AG04450 (cell line): ENCODE measurements around the gene PCSK6. TPM values are rescaled to one million over a fixed set of nuclear protein-coding genes. Genes with fewer than 3 reads are reported as not detected.

Experiments
- CTCF ChIA-PET: fragments of 300-600, 350-600 bp; formaldehyde crosslinking; extraction: SDS; loops from one replicate; lab custom pipeline; 2022; ENCODE audit warnings: antibody characterized with exemption, inconsistent platforms; lab: Charles Lee
- POLR2A ChIA-PET: fragments of 350-600 bp; formaldehyde crosslinking; extraction: SDS; loops from one replicate; lab custom pipeline; 2021; ENCODE audit warnings: antibody characterized with exemption, inconsistent platforms; lab: Yijun Ruan, JAX
- DNase-seq: peaks from one replicate; pipeline ENCODE4 v3.0.0-alpha.2; 2011; ENCODE audit warnings: low read depth, low spot score
- H3K27ac ChIP-seq: one replicate; pipeline ENCODE4 v1.5.1; 2012; ENCODE audit warnings: low read depth, low read length, control low read depth
- H3K27me3 ChIP-seq: one replicate; pipeline ENCODE4 v1.6.0; 2012; ENCODE audit warnings: low read length; ENCODE audit not compliant: control insufficient read depth, insufficient read depth
- H3K4me3 ChIP-seq: 2 replicates; pipeline ENCODE4 v1.5.1; 2011; ENCODE audit warnings: mild to moderate bottlenecking, low read depth, low read length, control low read depth
- H3K9me3 ChIP-seq: 2 replicates; pipeline ENCODE4 v1.5.1; 2012; ENCODE audit warnings: low read length; ENCODE audit not compliant: control insufficient read depth, insufficient read depth
- polyA plus RNA-seq: library from polyadenylated mRNA; depleted of rRNA; stranded (reverse); fragments of >200 nt; gene quantifications from 2 replicates; pipeline ENCODE4 v1.2.3, GENCODE V29; 2011
- TF ChIP-seq, protein P1 (sequence below): IDR thresholded peaks from 2 replicates; pipeline ENCODE4 v1.5.1; 2011; ENCODE audit warnings: low read depth, low read length, control low read depth, inconsistent platforms

Gene PCSK6
- polyA plus RNA-seq, 1 experiment = 0.06 TPM

GRCh38 chr15:101499863-101500713 lies 10.6 kb upstream of the PCSK6 start:
- TF ChIP-seq, protein P1, sequence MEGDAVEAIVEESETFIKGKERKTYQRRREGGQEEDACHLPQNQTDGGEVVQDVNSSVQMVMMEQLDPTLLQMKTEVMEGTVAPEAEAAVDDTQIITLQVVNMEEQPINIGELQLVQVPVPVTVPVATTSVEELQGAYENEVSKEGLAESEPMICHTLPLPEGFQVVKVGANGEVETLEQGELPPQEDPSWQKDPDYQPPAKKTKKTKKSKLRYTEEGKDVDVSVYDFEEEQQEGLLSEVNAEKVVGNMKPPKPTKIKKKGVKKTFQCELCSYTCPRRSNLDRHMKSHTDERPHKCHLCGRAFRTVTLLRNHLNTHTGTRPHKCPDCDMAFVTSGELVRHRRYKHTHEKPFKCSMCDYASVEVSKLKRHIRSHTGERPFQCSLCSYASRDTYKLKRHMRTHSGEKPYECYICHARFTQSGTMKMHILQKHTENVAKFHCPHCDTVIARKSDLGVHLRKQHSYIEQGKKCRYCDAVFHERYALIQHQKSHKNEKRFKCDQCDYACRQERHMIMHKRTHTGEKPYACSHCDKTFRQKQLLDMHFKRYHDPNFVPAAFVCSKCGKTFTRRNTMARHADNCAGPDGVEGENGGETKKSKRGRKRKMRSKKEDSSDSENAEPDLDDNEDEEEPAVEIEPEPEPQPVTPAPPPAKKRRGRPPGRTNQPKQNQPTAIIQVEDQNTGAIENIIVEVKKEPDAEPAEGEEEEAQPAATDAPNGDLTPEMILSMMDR = no peak
- H3K27me3 ChIP-seq = peaks cover 25% of the 10 kb centered on the region
- ChIA-PET POLR2A (no interaction called here), CTCF (no interaction called here)
- no peak overlapping the region for H3K27ac ChIP-seq
- no peaks in the 10 kb centered on the region for H3K9me3 ChIP-seq
- H3K4me3 ChIP-seq = no peak overlapping the region
- DNase-seq = no peak

DNA sequence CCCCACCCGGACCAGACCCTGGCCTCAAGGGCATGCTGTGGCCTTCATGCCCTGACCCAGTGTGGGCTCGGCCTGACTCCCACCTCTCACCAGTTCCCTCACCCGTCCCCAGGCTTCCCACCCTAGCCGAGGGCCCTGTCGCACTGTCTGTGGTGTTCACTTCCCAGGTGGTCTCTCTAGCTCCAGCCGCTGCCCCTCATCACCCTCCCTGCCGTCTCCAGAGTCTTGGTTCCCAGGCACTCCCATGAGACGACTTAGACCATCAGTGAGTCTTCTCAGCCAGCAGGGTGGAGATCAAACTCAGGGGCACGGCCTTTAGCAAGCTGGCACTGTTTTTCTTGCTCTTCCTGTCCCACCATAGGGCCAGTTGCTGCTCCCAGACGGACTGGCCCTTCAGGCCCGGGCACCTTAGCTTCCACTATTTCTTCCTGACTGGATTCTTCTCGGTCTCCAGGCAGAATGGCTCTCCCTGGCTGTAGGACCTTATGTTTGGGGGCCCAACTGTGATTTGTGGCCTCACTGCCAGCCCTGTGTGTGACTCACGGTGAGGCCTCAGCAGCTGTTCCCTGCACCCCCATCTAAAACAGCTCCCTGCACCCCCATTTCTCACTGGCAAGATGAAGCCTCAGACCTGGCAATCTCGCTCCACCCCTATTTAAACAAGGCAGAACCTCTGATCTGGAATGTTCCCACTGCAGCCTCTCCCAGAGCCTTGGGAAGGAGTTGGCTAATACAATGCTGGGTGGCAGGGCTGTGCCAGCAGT lies 9.4 kb upstream of the PCSK6 start:
- H3K9me3 ChIP-seq = no peaks in the 10 kb centered on the region
- DNase-seq = no peak
- ChIA-PET POLR2A (no interaction called here), CTCF (no interaction called here)
- H3K4me3 ChIP-seq = no peak overlapping the region
- H3K27me3 ChIP-seq = peaks cover 27% of the 10 kb centered on the region
- no peak overlapping the region for H3K27ac ChIP-seq
- TF ChIP-seq, protein P1 = no peak

- TF ChIP-seq, protein P1 = no peak
- ChIA-PET POLR2A (no interaction called here), CTCF (no interaction called here)
- Histone ChIP-seq H3K27ac (no peak overlapping the region), H3K27me3 (peaks cover 27% of the 10 kb centered on the region), H3K9me3 (no peaks in the 10 kb centered on the region), H3K4me3 (no peak overlapping the region)
- DNase-seq = no peak
Observed at GRCh38 chr15:101498076-101498716, 8.7 kb upstream of the PCSK6 start.

GRCh38 chr15:101497484-101498034 lies 8.1 kb upstream of the PCSK6 start:
- ChIA-PET CTCF (no interaction called here), POLR2A (no interaction called here)
- TF ChIP-seq, protein P1 = no peak
- Histone ChIP-seq H3K27ac (no peak overlapping the region), H3K27me3 (peaks cover 24% of the 10 kb centered on the region), H3K9me3 (no peaks in the 10 kb centered on the region), H3K4me3 (no peak overlapping the region)
- DNase-seq = no peak
